Activated naive CD4-positive, alpha-beta T cell treated with Interleukin-2 at 50 U/mL for 16 hours (primary cell): Measurements from ENCODE around the gene CCR8.

Source experiments
- DNase-seq: peaks from one replicate; pipeline ENCODE4 v3.0.0-alpha.2; 2020

Gene CCR8, protein sequence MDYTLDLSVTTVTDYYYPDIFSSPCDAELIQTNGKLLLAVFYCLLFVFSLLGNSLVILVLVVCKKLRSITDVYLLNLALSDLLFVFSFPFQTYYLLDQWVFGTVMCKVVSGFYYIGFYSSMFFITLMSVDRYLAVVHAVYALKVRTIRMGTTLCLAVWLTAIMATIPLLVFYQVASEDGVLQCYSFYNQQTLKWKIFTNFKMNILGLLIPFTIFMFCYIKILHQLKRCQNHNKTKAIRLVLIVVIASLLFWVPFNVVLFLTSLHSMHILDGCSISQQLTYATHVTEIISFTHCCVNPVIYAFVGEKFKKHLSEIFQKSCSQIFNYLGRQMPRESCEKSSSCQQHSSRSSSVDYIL

GRCh38 chr3:39329493-39329892 is at the start of gene CCR8:
Gene CCR8 (plus strand): TSS chr3:39329709. CDS start chr3:39332332, 2,623 bp downstream.
- DNase-seq = no peak

GRCh38 chr3:39279745-39280517 is 49.6 kb upstream of the CCR8 start, which contains the start of gene CX3CR1:
Gene CX3CR1 (minus strand): TSS chr3:39280036. CDS start chr3:39266509, 13,527 bp downstream.
- no peak for DNase-seq

DNA sequence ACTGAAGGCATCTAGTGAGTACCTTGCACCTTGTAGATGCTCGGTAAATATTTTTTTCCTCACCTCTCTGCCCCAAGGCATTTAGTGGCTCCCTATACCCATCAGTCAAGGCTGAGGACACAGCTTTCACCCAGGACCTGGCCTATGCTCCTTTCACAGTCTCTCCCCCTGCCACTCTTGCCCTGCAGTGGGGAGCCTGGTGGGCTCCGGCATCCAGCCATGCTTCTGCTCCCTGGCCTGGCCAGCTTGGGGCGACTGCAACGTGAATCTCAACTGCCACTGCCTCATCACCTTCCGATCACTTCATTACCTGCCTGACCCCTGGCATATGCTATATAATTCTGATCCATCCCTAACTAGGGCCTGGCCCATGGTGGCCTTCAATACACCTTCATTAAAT is 48.9 kb upstream of the CCR8 start:
- no peak for DNase-seq

DNA sequence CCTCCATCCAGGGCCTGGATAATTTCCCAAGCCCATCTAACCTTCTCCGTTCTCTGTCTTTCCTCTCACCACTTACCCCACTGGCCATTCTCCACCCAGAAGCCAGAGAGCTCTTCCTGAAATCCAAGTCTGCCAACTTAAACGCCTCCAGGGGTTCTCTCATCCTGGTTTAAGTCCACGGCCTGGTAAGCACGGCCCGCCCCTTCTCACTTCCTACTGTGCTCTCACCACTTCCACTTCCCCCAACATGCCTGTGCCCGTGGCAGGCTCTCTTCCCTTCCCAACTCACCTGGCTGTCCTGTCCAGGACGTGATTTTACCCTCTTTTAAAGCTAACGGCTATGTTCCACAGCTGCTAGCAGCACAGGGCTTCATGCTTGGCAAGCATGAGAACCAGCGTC is 48.0 kb upstream of the CCR8 start:
- DNase-seq = no peak

- DNase-seq = no peak
Measured at GRCh38 chr3:39282057-39282456, 47.5 kb upstream of the CCR8 start.

DNA sequence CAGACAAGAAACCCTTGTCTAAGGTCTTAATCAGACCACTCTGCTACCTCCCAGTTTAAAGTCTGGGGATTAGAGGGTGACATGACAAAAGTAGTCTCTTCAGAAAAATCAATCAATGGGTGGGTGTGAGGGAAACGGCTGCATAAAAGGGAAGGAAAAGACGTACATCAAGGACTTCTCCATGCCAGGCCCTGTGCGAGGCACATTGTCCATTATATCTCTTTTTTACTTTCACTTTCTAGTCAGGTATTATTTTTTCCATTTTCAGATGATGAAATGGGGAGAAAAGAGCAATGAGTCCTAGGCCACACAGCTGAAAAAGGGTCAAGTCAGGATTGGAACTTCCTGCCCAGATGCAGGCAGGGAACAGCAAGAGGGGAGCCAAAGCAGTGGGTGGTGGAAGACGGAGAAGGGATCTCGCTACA is 45.0 kb upstream of the CCR8 start:
- no peak for DNase-seq

GRCh38 chr3:39285332-39285731 is 44.2 kb upstream of the CCR8 start:
- no peak for DNase-seq

DNA sequence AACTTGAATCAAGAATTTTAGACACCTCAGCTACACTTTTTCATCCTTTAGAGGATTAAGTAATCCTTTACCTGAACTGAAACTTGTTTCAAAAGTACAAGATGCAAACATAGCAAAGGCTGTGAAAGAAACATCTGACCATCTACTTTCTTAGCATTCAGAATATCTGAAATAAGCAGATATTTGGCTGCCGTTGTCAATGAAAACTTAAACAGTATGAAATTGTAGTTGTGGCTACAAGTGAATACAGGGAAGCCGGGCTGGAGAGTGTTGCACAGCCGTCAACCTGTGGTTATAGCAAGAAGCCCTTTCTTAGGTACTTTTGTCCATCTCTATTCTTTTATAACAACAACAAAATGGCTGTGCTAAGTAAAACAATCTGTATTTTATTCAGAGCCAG is 42.7 kb upstream of the CCR8 start:
- no peak for DNase-seq

- no peak for DNase-seq
Measured at GRCh38 chr3:39287216-39288164, 42.0 kb upstream of the CCR8 start.

GRCh38 chr3:39288300-39288808 is 41.2 kb upstream of the CCR8 start:
- DNase-seq = peak; percentile 84

- no peak for DNase-seq
Measured at GRCh38 chr3:39289107-39289506, 40.4 kb upstream of the CCR8 start.

GRCh38 chr3:39290255-39290654 is 39.3 kb upstream of the CCR8 start:
- no peak for DNase-seq

DNA sequence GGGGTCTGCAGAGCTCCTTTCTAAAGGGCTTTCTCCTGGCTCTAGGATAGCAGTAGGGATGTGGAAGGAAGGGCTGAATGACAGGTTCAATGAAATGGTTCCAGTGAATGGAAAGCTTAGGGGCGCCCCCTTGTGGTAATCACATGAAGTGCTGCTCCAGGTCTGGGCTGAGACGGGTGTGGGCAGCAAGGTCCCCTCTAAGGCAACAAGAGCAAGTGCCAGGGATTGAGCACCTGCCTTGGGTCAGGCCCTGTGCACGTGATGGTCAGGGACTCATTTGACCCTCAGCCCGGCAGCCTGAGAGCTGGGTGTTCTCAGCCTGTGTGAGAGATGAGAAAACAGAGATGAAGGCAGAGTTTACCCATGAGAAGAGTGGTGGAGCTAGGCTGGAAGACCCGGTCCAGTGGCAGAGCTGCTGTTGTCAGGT is 37.6 kb upstream of the CCR8 start:
- peak; percentile 78 for DNase-seq

- no peak for DNase-seq
Measured at GRCh38 chr3:39292961-39293360, 36.5 kb upstream of the CCR8 start.

- DNase-seq = no peak
Measured at GRCh38 chr3:39294446-39295183, 34.9 kb upstream of the CCR8 start.

GRCh38 chr3:39295184-39295775 is 34.2 kb upstream of the CCR8 start:
- DNase-seq = no peak

- no peak for DNase-seq
Measured at GRCh38 chr3:39296197-39297077, 33.1 kb upstream of the CCR8 start.

- no peak for DNase-seq
Measured at GRCh38 chr3:39299279-39299678, 30.2 kb upstream of the CCR8 start.

DNA sequence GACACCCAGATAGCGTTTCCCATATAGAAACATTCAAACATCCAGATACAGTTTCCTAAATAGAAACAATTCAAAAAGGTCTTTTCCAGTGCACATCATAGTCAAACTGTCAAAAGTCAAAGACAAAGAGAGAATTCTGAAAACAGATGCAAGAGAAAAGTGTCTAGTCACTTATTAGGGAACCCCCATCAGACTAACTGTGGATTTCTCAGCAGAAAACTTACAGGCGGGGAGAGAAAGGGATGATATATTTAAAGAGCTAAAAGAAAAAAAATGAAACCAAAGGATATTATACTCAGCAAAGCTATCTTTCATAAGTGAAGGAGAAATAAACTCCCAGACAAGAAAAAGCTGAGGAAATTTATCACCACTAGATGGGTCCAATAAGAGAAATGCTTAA is 27.3 kb upstream of the CCR8 start:
- DNase-seq = no peak

DNA sequence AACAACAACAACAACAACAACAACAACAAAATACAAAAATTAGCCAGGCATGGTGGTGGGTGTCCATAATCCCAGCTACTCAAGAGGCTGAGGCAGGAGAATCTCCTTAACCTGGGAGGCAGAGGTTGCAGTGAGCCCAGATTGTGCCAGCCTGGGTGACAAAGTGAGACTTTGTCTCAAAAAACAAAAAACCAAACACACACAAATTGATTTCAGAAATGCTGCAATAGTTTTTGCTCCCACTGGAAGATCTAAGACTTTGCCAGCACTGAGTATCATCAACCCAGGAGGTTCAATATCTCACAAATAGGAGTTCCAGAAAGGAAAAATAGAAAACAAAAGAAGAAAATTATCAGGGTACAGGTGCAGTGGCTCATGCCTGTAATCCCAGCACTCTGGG is 16.2 kb upstream of the CCR8 start:
- no peak for DNase-seq

DNA sequence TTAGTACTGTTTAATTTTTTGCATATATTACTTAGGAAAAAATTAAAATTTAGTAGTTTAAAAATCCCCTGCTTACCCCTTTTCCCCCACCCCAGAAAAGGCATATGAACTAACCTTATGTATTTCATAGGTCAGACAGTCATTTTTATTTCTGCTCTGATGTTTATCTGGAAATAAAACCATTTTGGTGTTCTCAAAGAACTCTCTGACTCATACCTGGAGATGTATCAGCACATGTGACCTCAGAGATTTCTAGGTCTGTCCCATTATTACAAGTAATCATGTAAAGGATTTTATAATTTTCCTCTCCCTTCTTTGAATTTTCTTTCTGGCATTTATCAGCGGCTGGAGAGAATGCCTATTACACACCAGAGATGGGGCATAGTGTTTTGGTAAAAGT is 14.1 kb upstream of the CCR8 start:
- DNase-seq = no peak
